Activated CD4-positive, CD25-positive, alpha-beta regulatory T cell treated with anti-CD3 and anti-CD28 coated beads, Interleukin-2, amount 50 U/mL, for 16 hours (primary cell): ENCODE results near the gene MYOM1.

Experiments
- DNase-seq: peaks from one replicate; pipeline ENCODE4 v3.0.0-alpha.2; 2020; ENCODE audit warnings: low read depth, low spot score

The MYOM1 gene

GRCh38 chr18:3219631-3220335, at the start of gene MYOM1:
MYOM1 (minus strand) TSS chr18:3219968; CDS start chr18:3215223, 4,745 bp downstream.
- DNase-seq, result no peak

- no peak for DNase-seq
Measured at GRCh38 chr18:3269241-3269913, 49.6 kb upstream of the MYOM1 start.

GRCh38 chr18:3268306-3268705, 48.5 kb upstream of the MYOM1 start:
- DNase-seq, result no peak

GRCh38 chr18:3266062-3266608, 46.4 kb upstream of the MYOM1 start:
- DNase-seq, result no peak

GRCh38 chr18:3265564-3266033, 45.8 kb upstream of the MYOM1 start:
- no peak for DNase-seq

GRCh38 chr18:3264362-3264761, 44.6 kb upstream of the MYOM1 start:
- no peak for DNase-seq

GRCh38 chr18:3263132-3263700, 43.4 kb upstream of the MYOM1 start:
- no peak for DNase-seq

- DNase-seq, result no peak
Measured at GRCh38 chr18:3262234-3263131, 42.7 kb upstream of the MYOM1 start.

- peak; percentile 62 for DNase-seq
Measured at GRCh38 chr18:3261373-3262233, 41.8 kb upstream of the MYOM1 start, which contains the start of gene MYL12B. MYL12B (plus strand) TSS chr18:3262133; CDS start chr18:3272899, 10,766 bp downstream.

GRCh38 chr18:3260995-3261372, 41.2 kb upstream of the MYOM1 start:
- no peak for DNase-seq

GRCh38 chr18:3257627-3258120, 37.9 kb upstream of the MYOM1 start:
- no peak for DNase-seq

GRCh38 chr18:3256693-3257626, 37.2 kb upstream of the MYOM1 start:
- no peak for DNase-seq

- DNase-seq, result no peak
Measured at GRCh38 chr18:3255611-3256165, 35.9 kb upstream of the MYOM1 start.

GRCh38 chr18:3254725-3255124, 35.0 kb upstream of the MYOM1 start:
- DNase-seq, result no peak

GRCh38 chr18:3252843-3253242, 33.1 kb upstream of the MYOM1 start:
- DNase-seq, result no peak

GRCh38 chr18:3251963-3252277, 32.2 kb upstream of the MYOM1 start:
- no peak for DNase-seq

GRCh38 chr18:3251249-3251962, 31.6 kb upstream of the MYOM1 start:
- DNase-seq, result no peak
